ENCODE measurements around the gene TAPBPL. TPM values are rescaled to one million over a fixed set of nuclear protein-coding genes. Genes with fewer than 3 reads are reported as not detected.
"Not testable (repeated sequence)": the region's sequence is repeated elsewhere in the genome, so short reads cannot be mapped to it uniquely, and the experiment has no call there.

TAPBPL gene
- total RNA-seq, 1 donor from 2014 or later, result 16.4 TPM

- DNase-seq, result no peak
Measured at GRCh38 chr12:6425590-6426531, 26.0 kb upstream of the TAPBPL start.

GRCh38 chr12:6426882-6427671 is 24.8 kb upstream of the TAPBPL start:
- Histone ChIP-seq H3K4me3 (no peak overlapping the region), H3K9me3 (replicated peaks) (no peaks in the 10 kb centered on the region), H3K27ac (replicated peaks) (no peak overlapping the region), H3K36me3 (no peaks in the 10 kb centered on the region), H3K4me1 (peaks cover 23% of the 10 kb centered on the region), H3K27me3 (ENCODE audit: low read depth) (peaks cover 2% of the 10 kb centered on the region)
- DNase-seq, result no peak
- intact Hi-C loops (cut with micrococcal nuclease), result no loop called here
- TF ChIP-seq CTCF (IDR thresholded peaks at IDR 0.05; ENCODE audit: borderline replicate concordance), result no peak

More at GRCh38 chr12:6425590-6426531, 26.0 kb upstream of the TAPBPL start:
- Histone ChIP-seq H3K4me3 (no peak overlapping the region), H3K27me3 (ENCODE audit: low read depth) (peaks cover 4% of the 10 kb centered on the region), H3K4me1 (peaks cover 19% of the 10 kb centered on the region), H3K9me3 (replicated peaks) (no peaks in the 10 kb centered on the region), H3K27ac (replicated peaks) (no peak overlapping the region), H3K36me3 (no peaks in the 10 kb centered on the region)
- intact Hi-C loops (cut with micrococcal nuclease), result no loop called here
- no peak for TF ChIP-seq CTCF (IDR thresholded peaks at IDR 0.05; ENCODE audit: borderline replicate concordance)

GRCh38 chr12:6427796-6428195 is 24.0 kb upstream of the TAPBPL start:
- DNase-seq; H3K27ac ChIP-seq (replicated peaks); intact Hi-C loops (cut with micrococcal nuclease): not testable (repeated sequence)

GRCh38 chr12:6428326-6428725 is 23.5 kb upstream of the TAPBPL start:
- H3K4me1 ChIP-seq, result peaks cover 23% of the 10 kb centered on the region
- no peak overlapping the region for H3K27ac ChIP-seq (replicated peaks)
- H3K36me3 ChIP-seq, result no peaks in the 10 kb centered on the region
- no peak for TF ChIP-seq CTCF (IDR thresholded peaks at IDR 0.05; ENCODE audit: borderline replicate concordance)
- no peak overlapping the region for H3K4me3 ChIP-seq
- H3K9me3 ChIP-seq (replicated peaks), result no peaks in the 10 kb centered on the region
- intact Hi-C loops (cut with micrococcal nuclease), result no loop called here
- no peaks in the 10 kb centered on the region for H3K27me3 ChIP-seq (ENCODE audit: low read depth)
- no peak for DNase-seq

More at GRCh38 chr12:6427796-6428195, 24.0 kb upstream of the TAPBPL start:
- not testable (repeated sequence) for H3K9me3 ChIP-seq (replicated peaks); H3K27me3 ChIP-seq (ENCODE audit: low read depth); H3K4me3 ChIP-seq; H3K36me3 ChIP-seq
- peaks cover 23% of the 10 kb centered on the region for H3K4me1 ChIP-seq

- intact Hi-C loops (cut with micrococcal nuclease), result no loop called here
- peak; percentile 67 for DNase-seq
- TF ChIP-seq CTCF (IDR thresholded peaks at IDR 0.05; ENCODE audit: borderline replicate concordance), result no peak
- no peaks in the 10 kb centered on the region for H3K9me3 ChIP-seq (replicated peaks)
- no peaks in the 10 kb centered on the region for H3K36me3 ChIP-seq
- H3K4me1 ChIP-seq, result peaks cover 14% of the 10 kb centered on the region
- no peaks in the 10 kb centered on the region for H3K27me3 ChIP-seq (ENCODE audit: low read depth)
- peak overlapping the region; percentile 48 for H3K4me3 ChIP-seq
- peak overlapping the region; percentile 68 for H3K27ac ChIP-seq (replicated peaks)
Measured at GRCh38 chr12:6430124-6430989, 21.5 kb upstream of the TAPBPL start.
